ENCODE results near the gene OR6T1. TPM values are rescaled to one million over a fixed set of nuclear protein-coding genes. Genes with fewer than 3 reads are reported as not detected.

Gene OR6T1
- total and polyA plus RNA-seq, 2 experiments from 2014 or later = not detected

- TF ChIP-seq EZH2phosphoT487 (IDR thresholded peaks at IDR 0.05; ENCODE audit: unreplicated experiment) = no peak
- no peak for TF ChIP-seq EZH2 (IDR thresholded peaks at IDR 0.05; ENCODE audit: low read depth, unreplicated experiment)
- no peak for TF ChIP-seq POLR2AphosphoS5 (IDR thresholded peaks at IDR 0.05; ENCODE audit: low read depth)
- no peak for TF ChIP-seq ETS1 (IDR thresholded peaks at IDR 0.05)
- no peak for TF ChIP-seq ZNF114 (CRISPR knock-in tag; IDR thresholded peaks at IDR 0.05)
- no peak for TF ChIP-seq CTCF (conservative IDR thresholded peaks at IDR 0.05; ENCODE audit: low read depth in 2 of 2)
- TF ChIP-seq JUNB (IDR thresholded peaks at IDR 0.05; ENCODE audit: unreplicated experiment) = no peak
Observed at GRCh38 chr11:123973816-123974215, 30.2 kb upstream of the OR6T1 start (continued).

- DNase-seq (ENCODE audit: low spot score) (no peak), ATAC-seq (no peak)
- Histone ChIP-seq H3K36me3 (ENCODE audit: insufficient read depth) (no peaks in the 10 kb centered on the region), H3K4me1 (ENCODE audit: insufficient read depth) (no peaks in the 10 kb centered on the region), H3K27ac (ENCODE audit: low read depth) (no peak overlapping the region), H4K20me1 (replicated peaks; ENCODE audit: insufficient read depth) (no peaks in the 10 kb centered on the region), H3K4me3 (no peak overlapping the region), H3K9me2 (ENCODE audit: insufficient read depth) (no peaks in the 10 kb centered on the region), H3K27me3 (ENCODE audit: insufficient read depth) (no peaks in the 10 kb centered on the region), H3K4me2 (no peak overlapping the region), H3K79me2 (replicated peaks; ENCODE audit: insufficient read depth) (no peaks in the 10 kb centered on the region), H2AFZ (no peak overlapping the region), H3F3A (replicated peaks; ENCODE audit: low read depth) (no peaks in the 10 kb centered on the region)
- peaks cover 2% of the 10 kb centered on the region; the same call in 1 of the 3 replicates for H3K36me3 Mint-ChIP-seq (ENCODE audit: low read depth)
- H3K27ac Mint-ChIP-seq = no peak overlapping the region
- no peaks in the 10 kb centered on the region for H3K4me1 Mint-ChIP-seq
- no peaks in the 10 kb centered on the region for H3K27me3 Mint-ChIP-seq (ENCODE audit: insufficient read depth, low read depth, poor library complexity)
- peaks cover 7% of the 10 kb centered on the region; the same call in 2 of the 3 replicates for H3K9me3 Mint-ChIP-seq
- H3K4me3 Mint-ChIP-seq = no peak overlapping the region
- TF ChIP-seq NANOG (IDR thresholded peaks at IDR 0.05; ENCODE audit: borderline replicate concordance) (no peak), ZNF331 (CRISPR knock-in tag; IDR thresholded peaks at IDR 0.05; ENCODE audit: low read depth) (no peak), REST (IDR thresholded peaks at IDR 0.05; ENCODE audit: unreplicated experiment) (no peak), ETS1 (IDR thresholded peaks at IDR 0.05) (no peak), POLR2AphosphoS5 (IDR thresholded peaks at IDR 0.05; ENCODE audit: low read depth) (no peak), CTCF (conservative IDR thresholded peaks at IDR 0.05; ENCODE audit: low read depth in 2 of 2) (no peak), CREB1 (CRISPR knock-in tag; IDR thresholded peaks at IDR 0.05; ENCODE audit: low read depth) (no peak), JUNB (IDR thresholded peaks at IDR 0.05; ENCODE audit: unreplicated experiment) (no peak), ZNF114 (CRISPR knock-in tag; IDR thresholded peaks at IDR 0.05) (no peak)
Observed at GRCh38 chr11:123956752-123957151, 13.1 kb upstream of the OR6T1 start.
